Measurements from ENCODE around the gene COL5A1.

Gene COL5A1

DNA sequence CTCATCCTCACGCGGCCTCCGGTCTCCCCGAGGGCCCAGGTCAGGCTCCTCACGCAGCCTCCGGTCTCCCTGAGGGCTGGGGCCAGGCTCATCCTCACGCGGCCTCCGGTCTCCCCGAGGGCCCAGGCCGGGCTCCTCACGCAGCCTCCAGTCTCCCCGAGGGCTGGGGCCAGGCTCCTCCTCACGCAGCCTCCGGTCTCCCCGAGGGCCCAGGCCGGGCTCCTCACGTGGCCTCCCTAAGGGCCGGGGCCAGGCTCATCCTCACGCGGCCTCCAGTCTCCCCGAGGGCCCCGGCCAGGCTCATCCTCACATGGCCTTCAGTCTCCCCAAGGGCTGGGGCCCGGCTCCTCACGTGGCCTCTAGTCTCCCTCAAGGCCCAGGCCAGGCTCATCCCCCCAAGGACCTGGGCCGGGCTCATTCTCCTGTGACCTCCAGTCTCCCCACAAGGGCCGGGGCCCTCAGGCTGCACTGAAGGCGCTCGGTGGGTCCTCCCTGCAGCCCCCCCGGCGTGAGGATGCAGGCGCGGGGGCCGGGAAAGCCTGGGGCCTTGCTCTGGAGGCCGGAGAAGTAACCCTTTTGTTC, 187.8 kb downstream of the COL5A1 start:
- in situ Hi-C loops (cut with MboI; ENCODE audit: low sequenced_read_pairs): no loop called here

GRCh38 chr9:134830126-134830525, 188.5 kb downstream of the COL5A1 start:
- in situ Hi-C loops (cut with MboI; ENCODE audit: low sequenced_read_pairs): no loop called here

DNA sequence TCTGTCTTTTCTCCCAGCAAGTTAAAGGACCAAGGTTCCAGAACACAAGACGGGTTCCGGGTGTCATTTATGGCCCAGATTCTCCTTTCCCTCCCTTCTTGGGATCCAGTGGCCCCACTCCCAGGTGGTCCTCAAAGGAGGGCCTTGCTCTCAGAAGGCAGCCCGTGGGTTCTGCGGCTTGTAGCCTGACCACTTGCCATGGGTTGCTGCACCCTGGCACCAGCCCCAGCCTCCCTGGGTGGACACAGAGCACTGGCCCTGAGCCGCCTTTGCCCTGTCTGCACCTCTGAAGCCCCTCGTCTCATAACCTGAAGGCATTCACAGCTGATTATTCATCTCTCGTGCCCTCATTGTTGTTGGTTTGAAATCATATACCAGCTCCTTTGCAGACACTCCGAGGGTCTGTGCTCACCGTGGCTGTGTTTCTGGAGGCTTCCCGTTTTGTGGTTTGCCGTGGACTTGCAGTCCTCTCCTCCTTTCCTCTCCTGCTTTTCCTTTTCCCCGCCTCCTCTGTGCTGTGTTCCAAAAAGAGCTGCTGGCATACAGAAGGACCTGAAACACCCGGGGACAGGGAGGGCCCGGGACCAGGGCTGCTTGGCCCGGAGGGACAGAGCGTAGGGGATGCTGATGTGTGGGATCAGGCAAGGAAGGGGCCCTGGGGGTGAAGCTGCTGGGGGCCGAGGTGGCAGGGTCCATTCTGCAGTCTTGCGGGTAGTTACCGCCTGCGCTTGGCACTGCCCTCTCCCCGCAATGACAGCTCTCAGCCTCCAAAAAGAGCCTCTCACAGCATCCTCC, 189.5 kb downstream of the COL5A1 start:
- in situ Hi-C loops (cut with MboI; ENCODE audit: low sequenced_read_pairs): no loop called here

GRCh38 chr9:134832471-134832870, 190.9 kb downstream of the COL5A1 start:
- in situ Hi-C loops (cut with MboI; ENCODE audit: low sequenced_read_pairs): no loop called here

- in situ Hi-C loops (cut with MboI; ENCODE audit: low sequenced_read_pairs): no loop called here
Measured at GRCh38 chr9:134833294-134833880, 191.8 kb downstream of the COL5A1 start.

DNA sequence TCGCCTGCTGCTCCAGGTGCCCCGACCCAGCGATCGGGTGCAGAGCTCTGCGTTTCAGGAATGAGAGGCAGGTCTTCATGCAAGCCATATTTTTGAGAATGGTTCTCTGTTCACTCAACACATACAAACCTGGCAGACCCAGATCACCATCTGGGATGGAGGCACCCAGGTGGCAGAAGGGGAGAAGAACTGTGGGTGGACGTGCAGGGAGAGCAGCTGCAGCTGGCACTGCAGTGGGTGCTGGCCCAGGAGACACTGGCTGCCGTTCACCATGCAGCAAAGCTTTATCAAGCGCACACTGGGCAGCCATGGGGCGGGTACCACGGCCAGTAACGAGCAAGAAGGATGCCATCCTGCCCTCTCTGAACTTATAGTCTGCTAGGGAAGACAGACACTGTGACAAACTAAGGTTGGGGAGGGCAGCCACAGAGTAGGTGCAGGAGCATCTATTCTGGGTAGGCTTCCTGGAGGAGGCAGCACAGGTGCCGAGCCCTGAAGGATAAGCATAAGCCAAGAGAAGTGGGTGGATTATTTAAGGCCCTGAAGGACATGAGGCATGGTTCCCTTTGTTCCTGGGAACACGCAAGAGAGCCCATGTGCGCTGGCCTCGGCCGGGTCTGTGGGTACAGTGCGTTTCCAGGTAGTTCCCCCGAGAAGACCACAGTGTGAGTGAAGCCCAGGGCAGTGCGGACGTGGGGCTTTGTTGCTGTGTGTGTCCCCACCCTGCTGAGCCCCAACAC, 192.8 kb downstream of the COL5A1 start:
- in situ Hi-C loops (cut with MboI; ENCODE audit: low sequenced_read_pairs): no loop called here

DNA sequence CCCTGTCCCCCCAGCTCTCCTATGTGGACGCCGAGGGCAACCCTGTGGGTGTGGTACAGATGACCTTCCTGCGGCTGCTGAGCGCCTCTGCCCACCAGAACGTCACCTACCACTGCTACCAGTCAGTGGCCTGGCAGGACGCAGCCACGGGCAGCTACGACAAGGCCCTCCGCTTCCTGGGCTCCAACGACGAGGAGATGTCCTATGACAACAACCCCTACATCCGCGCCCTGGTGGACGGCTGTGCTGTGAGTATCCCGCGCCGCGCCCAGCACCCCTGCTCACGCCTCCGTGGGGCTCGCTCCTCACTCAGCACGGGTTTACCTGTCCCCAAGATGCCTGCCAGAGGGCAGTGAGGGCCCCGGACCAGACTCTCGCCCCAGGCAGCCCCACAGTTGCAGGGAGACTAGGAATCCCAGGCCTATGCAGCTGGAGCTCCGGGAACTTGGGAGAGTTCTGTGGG, 193.4 kb downstream of the COL5A1 start:
- in situ Hi-C loops (cut with MboI; ENCODE audit: low sequenced_read_pairs): no loop called here

GRCh38 chr9:134835448-134835847, 193.8 kb downstream of the COL5A1 start:
- in situ Hi-C loops (cut with MboI; ENCODE audit: low sequenced_read_pairs): no loop called here

- in situ Hi-C loops (cut with MboI; ENCODE audit: low sequenced_read_pairs): no loop called here
Measured at GRCh38 chr9:134835987-134836386, 194.4 kb downstream of the COL5A1 start.

DNA sequence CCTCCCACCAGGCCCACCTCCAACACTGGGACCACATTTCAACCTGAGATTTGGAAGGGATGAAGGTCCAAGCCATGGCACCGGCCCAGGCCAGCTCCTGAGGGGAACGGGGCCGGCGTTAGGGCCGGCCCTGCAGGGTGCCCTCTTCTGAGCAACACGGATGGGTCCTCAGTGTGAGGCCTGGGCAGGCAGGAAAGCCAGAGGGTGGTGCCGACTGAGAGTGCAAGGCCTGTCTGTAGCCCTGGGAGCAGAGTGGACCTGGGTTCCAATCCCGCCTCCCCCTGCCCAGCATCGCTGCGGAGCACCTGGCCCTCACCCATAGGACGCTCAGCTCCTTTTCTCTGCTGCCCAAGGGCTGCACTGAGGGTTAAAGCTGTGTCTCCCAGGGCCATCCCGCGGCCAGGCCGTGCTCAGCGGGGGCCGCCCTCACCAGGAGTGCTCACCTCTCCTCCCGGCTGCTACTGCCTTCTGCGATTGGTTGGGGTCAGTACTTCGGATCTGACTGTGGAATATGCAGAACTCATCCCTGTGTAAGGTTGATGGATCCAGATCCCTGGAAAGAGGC, 194.9 kb downstream of the COL5A1 start:
- in situ Hi-C loops (cut with MboI; ENCODE audit: low sequenced_read_pairs): no loop called here

- in situ Hi-C loops (cut with MboI; ENCODE audit: low sequenced_read_pairs): no loop called here
Measured at GRCh38 chr9:134837529-134837928, 195.9 kb downstream of the COL5A1 start.

DNA sequence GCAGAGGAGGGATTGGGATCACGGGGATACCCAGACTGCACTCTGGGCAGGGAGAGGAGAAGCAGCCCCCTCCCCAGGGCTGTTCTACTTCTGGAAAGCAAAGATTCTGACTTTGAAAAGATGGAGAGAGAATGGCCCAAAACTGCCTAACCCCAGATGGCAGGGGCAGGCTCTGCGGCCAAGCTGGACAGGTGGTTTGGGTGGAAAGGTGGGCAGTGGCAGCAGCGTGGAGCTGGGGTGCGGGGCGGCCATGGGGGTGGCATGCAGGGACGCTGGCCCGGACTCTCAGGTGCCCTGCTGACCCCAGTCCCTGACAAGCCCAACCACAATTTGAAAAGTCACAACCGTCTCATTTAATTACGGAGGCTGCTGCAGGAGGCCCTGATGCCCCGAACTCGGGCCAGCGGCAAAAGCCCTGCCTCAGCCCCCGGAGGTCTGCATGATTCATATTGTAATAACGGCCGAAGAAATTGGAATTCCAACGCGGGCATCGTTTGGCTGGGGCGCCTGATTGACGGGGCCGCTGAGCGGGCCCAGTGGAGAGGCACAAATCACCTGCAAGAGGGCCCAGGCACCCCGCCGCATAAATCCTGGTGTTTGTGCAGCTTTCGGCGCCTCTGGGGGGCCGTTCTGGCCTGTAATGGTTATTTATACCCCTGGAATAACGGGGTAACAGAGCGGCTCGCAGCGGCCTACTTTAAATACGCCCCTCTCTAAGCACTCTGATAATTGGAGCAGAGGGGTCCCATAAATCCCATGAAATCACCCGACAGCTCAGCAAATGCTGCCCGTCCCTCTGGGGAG, 197.2 kb downstream of the COL5A1 start:
- in situ Hi-C loops (cut with MboI; ENCODE audit: low sequenced_read_pairs): no loop called here

DNA sequence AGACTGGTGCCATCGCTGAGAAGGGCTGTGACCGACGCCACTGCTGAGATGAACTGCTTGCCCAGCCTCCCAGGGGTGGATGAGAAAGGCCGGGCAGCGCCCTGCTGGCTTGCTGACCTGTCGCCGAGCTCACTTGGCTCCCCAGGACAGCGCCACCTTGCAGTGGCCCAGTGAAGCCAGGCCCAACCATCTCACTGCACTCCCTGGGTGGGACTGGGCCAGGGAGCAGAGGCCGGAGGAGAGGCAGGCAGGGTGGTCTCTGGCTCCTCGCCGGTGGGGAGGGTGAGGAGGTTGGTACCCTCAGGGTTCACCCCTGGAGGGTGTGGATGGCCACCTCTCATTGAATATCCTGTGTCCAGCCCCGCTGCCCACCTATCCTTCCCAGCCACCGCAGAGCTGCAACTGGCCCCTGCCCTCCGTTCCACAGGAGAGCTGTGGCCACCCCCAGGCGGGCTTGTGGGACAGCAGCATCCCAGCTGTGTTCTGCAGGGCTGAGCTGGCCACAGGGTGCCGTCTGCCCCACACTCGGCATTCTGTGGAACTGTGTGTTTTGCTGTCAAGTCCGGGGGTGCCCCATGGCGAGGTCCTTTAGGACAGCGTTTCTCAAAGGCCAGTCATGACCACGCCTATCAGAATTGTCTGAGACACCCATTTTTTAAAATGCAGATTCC, 198.0 kb downstream of the COL5A1 start:
- in situ Hi-C loops (cut with MboI; ENCODE audit: low sequenced_read_pairs): no loop called here

GRCh38 chr9:134840511-134840910, 198.9 kb downstream of the COL5A1 start:
- in situ Hi-C loops (cut with MboI; ENCODE audit: low sequenced_read_pairs): no loop called here

GRCh38 chr9:134841180-134841904, 199.7 kb downstream of the COL5A1 start:
- in situ Hi-C loops (cut with MboI; ENCODE audit: low sequenced_read_pairs): no loop called here

DNA sequence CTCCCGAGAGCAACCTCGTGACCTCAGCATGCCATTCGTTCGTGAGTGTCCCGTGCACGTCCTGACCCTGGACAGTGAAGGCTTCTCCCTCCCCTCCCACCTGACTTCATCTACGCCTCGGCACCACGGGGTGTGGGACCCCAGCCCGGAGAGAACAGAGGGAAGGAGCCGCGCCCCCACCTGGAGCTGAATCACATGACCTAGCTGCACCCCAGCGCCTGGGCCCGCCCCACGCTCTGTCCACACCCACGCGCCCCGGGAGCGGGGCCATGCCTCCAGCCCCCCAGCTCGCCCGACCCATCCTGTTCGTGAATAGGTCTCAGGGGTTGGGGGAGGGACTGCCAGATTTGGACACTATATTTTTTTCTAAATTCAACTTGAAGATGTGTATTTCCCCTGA, 200.7 kb downstream of the COL5A1 start:
- in situ Hi-C loops (cut with MboI; ENCODE audit: low sequenced_read_pairs): no loop called here

GRCh38 chr9:134843740-134844139, 202.1 kb downstream of the COL5A1 start:
- in situ Hi-C loops (cut with MboI; ENCODE audit: low sequenced_read_pairs): no loop called here

GRCh38 chr9:134844821-134845220, 203.2 kb downstream of the COL5A1 start:
- in situ Hi-C loops (cut with MboI; ENCODE audit: low sequenced_read_pairs): no loop called here

DNA sequence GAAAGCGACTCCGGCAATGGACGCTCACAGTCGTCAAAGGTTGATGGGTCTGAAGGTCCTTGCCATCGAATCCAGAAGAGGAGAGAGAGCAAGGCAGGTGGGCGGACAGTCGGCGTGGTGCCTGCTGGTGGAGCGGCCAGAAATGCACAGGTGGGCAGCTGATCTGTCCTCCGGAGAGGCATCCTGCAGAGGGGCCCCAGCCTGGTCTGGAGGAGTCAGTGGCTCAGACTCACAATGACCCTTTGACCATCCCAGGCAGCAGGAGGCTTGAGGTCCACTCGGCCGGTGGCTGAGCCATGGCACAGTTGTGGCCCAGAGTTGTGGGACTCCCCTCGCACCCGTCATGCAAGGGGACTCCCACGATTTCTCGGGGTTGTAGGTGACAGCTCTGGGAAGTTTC, 204.6 kb downstream of the COL5A1 start:
- in situ Hi-C loops (cut with MboI; ENCODE audit: low sequenced_read_pairs): no loop called here

Measured in HL-60/S4 (cell line).